AG09319 (cell line): Measurements from ENCODE around the gene SYTL1.
A peak's percentile ranks its signal among the peaks of the same experiment; 100 is the strongest.
"Not testable (repeated sequence)": the region's sequence is repeated elsewhere in the genome, so short reads cannot be mapped to it uniquely, and the experiment has no call there.

ENCODE experiments used
- DNase-seq: peaks from one replicate; pipeline ENCODE4 v3.0.0-alpha.2; 2010; ENCODE audit warnings: low read depth; ENCODE audit errors: extremely low read depth
- TF ChIP-seq, protein P1 (sequence below): IDR thresholded peaks from 2 replicates; pipeline ENCODE4 v1.5.1; 2011; ENCODE audit warnings: low read depth, mild to moderate bottlenecking, inconsistent platforms, low read length, moderate library complexity

SYTL1 gene

DNA sequence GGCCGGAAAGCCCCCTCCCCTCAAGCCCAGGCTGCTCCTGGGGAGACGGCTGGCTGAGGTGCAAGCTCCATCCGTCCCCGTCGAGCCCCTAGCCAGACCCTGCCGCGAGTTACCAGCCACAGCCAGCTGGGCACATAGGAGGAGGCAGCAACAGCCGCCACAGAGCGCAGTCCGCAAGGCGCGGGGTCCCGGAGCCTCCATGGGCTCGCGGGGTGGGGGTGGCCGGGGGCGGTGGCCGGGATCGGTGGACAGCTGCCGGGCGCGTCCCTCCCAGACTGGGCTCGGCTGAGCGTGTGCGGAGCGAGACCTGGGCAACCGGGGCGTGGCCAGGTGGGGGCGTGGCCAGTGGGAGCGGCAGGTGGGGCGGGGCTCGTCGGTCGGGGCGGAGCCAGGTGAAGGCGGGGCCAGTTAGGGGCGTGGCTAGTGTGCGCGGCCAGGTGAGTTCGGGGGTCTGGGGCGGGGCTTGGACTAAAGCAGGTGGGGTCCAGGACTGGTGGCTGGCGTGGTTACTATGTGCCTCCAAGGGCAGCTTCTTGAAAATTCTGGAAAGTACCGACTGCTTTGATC lies 41.3 kb downstream of the SYTL1 start, which contains the start of gene CD164L2:
Gene CD164L2, minus strand, starts transcription at position 295 of the 567 bp plus-strand sequence. Its CDS starts 94 bp downstream, at position 201.
- no peak for DNase-seq
- TF ChIP-seq, protein P1, sequence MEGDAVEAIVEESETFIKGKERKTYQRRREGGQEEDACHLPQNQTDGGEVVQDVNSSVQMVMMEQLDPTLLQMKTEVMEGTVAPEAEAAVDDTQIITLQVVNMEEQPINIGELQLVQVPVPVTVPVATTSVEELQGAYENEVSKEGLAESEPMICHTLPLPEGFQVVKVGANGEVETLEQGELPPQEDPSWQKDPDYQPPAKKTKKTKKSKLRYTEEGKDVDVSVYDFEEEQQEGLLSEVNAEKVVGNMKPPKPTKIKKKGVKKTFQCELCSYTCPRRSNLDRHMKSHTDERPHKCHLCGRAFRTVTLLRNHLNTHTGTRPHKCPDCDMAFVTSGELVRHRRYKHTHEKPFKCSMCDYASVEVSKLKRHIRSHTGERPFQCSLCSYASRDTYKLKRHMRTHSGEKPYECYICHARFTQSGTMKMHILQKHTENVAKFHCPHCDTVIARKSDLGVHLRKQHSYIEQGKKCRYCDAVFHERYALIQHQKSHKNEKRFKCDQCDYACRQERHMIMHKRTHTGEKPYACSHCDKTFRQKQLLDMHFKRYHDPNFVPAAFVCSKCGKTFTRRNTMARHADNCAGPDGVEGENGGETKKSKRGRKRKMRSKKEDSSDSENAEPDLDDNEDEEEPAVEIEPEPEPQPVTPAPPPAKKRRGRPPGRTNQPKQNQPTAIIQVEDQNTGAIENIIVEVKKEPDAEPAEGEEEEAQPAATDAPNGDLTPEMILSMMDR: no peak

DNA sequence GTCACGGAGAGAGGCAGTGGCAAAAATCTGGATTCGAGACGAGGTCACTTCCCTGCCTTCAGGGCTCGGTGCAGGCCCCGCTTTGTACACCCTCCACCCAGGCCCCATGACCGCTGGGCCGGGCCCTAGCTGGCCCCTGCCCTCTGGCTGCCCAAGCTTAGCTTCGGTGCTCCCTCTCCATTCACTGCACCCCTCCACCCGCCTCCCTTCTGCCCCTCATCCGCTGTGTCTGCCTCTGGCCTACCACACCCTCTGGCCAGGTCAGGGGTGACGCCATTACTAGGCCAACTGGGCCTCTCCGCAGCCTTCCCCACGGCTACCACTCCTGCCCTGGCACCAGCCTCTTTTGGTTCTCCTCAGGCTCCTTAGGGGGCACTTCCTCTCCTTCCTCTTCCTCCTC lies 41.8 kb downstream of the SYTL1 start:
- TF ChIP-seq, protein P1: no peak
- DNase-seq: no peak

DNA sequence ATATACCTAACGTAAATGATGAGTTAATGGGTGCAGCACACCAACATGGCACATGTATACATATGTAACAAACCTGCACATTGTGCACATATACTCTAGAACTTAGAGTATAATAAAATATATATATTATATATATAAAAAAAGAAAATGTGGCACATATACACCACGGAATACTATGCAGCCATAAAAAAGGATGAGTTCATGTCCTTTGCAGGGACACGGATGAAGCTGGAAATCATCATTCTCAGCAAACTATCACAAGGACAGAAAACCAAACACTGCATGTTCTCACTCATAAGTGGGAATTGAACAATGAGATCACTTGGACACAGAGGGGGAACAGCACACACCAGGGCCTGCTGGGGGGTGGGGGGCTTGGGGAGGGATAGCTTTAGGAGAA lies 43.0 kb downstream of the SYTL1 start:
- not testable (repeated sequence) for DNase-seq

DNA sequence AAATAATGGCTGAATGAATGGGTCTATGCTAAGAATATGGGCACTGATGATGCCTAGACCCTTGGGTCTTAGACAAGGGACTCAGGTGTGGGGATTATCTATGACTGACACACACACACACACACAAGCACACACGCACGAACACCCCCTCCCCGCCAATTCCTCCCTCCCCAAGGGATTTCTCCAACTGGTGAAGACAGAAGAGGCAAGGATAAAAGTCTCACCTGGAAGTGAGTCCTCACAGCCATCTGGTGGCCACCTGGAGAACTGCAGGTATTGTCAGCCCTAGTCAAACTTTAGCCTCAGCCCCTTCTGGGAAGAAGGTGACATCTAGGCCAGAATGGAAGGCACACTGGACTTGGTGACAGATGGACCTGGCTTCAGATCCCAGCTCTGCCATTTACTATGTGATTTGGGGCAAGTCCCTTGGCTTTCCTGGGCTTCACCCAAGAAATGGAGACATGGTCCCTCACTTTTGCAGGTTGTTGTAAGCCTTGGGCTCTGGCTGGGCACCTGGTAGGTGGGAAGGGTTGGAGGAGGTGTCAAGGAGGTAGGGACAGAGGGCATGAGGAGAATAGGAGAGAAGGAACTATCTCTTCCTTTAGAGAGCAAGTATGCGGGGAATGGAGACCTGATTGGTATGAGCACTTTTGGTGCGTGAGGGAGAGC lies 46.6 kb downstream of the SYTL1 start:
- no peak for DNase-seq

DNA sequence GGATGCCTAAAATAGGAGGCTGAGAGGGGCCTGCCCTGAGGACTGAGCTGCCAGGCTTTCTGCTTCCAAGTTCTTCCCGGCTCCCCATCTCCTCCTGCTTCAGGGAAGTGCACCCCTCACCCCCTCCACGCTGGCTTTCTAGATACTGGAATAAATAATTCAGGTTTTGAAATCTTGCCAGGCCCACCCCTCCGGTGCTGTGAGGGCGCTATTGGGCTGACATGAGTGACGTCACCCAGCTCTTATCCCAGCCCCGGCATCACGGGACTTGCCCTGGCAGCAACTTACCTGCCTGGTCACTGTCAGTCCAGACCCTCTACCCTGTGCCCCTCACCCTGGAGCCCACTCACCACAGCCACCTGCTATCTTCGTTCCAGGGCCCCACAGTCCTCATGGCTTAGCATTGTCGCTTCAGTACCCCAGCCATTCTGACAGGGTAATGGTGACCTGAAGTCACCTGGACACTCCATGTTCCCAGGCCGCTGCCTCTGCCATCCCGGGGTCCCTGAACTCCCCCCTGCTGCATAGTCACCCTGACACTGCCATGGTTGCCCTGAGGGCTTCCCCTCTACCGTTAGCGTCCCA lies 49.8 kb downstream of the SYTL1 start:
- TF ChIP-seq, protein P1: no peak; the same call in 1 of the 2 replicates
- no peak for DNase-seq

More for the DNA sequence above, 46.6 kb downstream of the SYTL1 start:
- TF ChIP-seq, protein P1: peak; percentile 87

DNA sequence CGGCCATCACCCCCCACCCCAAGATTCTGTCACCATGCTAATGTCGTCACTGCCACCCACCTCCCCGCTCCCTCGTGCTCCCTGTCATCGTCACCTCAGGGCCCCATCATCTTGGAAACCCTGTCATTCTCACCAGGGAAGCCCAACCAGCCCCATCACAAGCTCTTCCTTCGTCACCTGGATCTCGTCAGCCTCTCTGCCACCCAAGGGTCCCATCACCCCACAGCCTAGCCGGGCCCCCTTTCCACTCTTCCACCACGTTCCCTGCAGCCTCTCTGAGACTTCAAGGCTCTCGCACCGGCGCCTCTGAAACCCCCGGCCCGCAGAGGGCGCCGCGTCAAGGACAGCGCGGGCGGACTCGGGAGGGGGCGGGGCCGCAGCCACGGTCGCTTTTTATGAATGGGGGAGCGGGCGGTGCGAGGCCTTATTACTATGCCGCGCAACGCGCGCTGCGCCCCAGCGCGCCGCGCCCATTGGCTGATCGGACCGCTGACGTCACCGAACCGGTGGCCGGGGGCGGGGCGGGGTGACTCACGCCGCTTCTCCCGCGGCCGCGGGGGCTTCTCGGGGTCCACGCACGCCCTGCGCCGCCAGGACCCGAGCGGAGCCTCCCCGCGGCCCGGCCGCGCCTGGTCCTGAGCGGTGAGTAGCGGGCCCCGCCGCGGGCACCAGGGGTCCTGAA lies 50.4 kb downstream of the SYTL1 start, which contains the start of gene GPR3:
Gene GPR3, plus strand, starts transcription at position 527 of the 682 bp plus-strand sequence. CDS start 1,177 bp downstream, outside the sequence.
- peak; percentile 66 for DNase-seq
- TF ChIP-seq, protein P1: peak; percentile 67

DNA sequence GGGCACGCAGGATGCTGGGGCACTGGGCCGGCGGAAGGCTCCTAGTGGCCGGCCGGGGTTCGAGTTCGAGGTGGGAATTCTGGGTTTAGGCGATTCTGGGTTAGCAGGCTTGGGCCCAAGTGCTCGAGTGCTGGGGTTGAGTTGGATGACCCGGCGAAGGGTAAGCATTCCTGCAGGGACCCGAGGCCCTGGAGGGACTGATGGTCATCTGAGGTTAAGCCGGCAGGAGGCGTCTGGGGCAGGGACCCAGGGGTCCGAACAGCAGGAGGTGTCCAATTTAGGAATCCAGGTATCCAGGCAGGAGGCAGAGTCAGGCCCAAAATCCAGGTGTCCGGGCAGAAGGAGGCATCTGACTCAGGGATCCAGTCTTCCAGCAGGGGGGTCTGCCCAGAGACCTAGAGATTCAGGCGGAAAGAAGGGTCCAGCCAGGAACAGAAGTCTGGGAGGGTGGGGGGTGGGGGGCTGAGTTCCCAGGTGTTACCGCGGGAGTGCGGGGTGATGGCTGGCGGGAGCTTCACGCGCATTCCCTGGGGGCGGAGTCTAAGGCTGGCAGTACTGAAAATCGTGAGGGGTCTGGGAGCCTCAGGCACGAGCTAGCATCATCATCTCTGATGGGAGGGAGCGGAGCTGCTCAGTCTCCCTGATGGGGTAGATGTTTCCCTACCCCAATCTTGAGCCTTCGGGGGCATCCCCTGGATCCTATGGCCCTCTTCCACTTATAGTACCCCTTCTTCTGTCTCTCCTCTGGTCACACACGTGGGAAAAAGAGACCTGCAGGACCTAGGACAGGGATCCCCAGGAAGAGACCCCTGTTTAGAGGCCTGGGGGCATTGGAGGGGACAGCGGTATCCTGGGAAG lies 51.2 kb downstream of the SYTL1 start:
- TF ChIP-seq, protein P1: peak; percentile 33
- DNase-seq: no peak
